GM20000 (cell line): Measurements from ENCODE around the gene MCF2L2.

Source experiments
- DNase-seq: peaks from one replicate; pipeline ENCODE4 v3.0.0; 2012; ENCODE audit warnings: low spot score
- CTCF ChIP-seq: IDR thresholded peaks from 2 replicates; pipeline ENCODE4 v1.5.1; 2012; ENCODE audit warnings: mild to moderate bottlenecking, control low read depth; ENCODE audit errors: extremely low read depth, missing control alignments

The MCF2L2 gene

GRCh38 chr3:183213415-183214276 lies 214.8 kb downstream of the MCF2L2 start:
- no peak for DNase-seq
- no peak for TF ChIP-seq CTCF

- no peak for DNase-seq
- no peak for TF ChIP-seq CTCF
Measured at GRCh38 chr3:183212565-183212964, 215.9 kb downstream of the MCF2L2 start.

- DNase-seq, result no peak
- no peak for TF ChIP-seq CTCF
Measured at GRCh38 chr3:183212096-183212495, 216.3 kb downstream of the MCF2L2 start.

GRCh38 chr3:183211352-183211751 lies 217.1 kb downstream of the MCF2L2 start:
- no peak for TF ChIP-seq CTCF
- DNase-seq, result no peak

- TF ChIP-seq CTCF, result no peak
- no peak for DNase-seq
Measured at GRCh38 chr3:183210862-183211341, 217.5 kb downstream of the MCF2L2 start.

GRCh38 chr3:183210341-183210740 lies 218.1 kb downstream of the MCF2L2 start:
- no peak for DNase-seq
- no peak for TF ChIP-seq CTCF

GRCh38 chr3:183208800-183209199 lies 219.6 kb downstream of the MCF2L2 start:
- TF ChIP-seq CTCF, result no peak
- no peak for DNase-seq
